ENCODE results near the gene KLHL26.
A peak's percentile ranks its signal among the peaks of the same experiment; 100 is the strongest.

The KLHL26 gene

DNA sequence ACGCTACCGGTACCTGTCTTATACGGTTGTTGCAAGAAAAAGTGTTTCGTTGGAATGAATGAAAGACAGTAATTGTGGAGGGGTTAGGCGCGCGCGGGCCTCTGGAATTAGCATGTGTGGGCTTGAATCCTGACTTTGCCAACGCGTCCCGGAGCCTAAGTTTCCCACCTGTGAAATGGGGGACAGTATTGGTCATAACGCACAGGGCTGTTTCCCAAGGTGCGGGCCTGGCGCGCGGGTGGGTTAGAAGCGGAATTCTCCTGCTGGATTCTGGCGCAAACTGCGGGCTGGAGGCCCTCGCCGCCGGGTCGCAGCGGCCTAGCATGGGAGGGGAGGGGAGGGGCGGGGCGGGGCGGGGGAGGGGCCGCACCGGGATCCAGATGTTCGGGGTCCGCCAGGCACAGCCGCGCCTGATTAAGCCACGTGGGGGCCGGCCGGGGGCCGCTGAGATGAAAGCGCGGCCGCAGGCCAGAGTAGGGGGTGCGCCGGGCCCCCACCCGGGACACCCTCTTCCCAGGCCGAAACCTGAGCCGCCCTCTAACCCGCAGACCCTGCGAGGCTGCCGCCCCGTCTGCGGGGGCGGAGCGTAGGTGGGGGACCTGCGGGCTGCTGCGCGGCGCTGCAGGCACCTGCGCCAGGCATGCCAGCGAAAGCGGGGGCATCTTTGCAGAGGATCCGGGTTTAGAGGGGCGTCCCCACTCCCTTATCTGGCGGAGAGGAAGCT, 25.3 kb upstream of the KLHL26 start:
- Histone ChIP-seq H3K27me3 (peaks cover 10 to 95% of the 10 kb centered on the region in 2 donors), H3K36me3 (no peaks in the 10 kb centered on the region), H3K4me3 (peak overlapping the region in 1 of 2 donors; percentile 54), H3K4me1 (peaks cover 0 to 45% (median 36%) of the 10 kb centered on the region in 4 donors), H3K27ac (no peak overlapping the region), H3K9me3 (no peaks in the 10 kb centered on the region)
- no peak for TF ChIP-seq CTCF (IDR thresholded peaks at IDR 0.05)
- DNase-seq = no peak
- intact Hi-C loops (cut with DNase I; ENCODE audit: low total_unique reads) = no loop called here

- Histone ChIP-seq H3K27ac (no peak overlapping the region), H3K9me3 (no peaks in the 10 kb centered on the region), H3K27me3 (peaks cover 10 to 98% of the 10 kb centered on the region in 2 donors), H3K4me1 (peaks cover 0 to 41% (median 31%) of the 10 kb centered on the region in 4 donors), H3K4me3 (peak overlapping the region; percentile 38 to 54), H3K36me3 (no peaks in the 10 kb centered on the region)
- intact Hi-C loops (cut with DNase I; ENCODE audit: low total_unique reads) = no loop called here
- DNase-seq = no peak
- TF ChIP-seq CTCF (IDR thresholded peaks at IDR 0.05) = no peak
These were observed 24.6 kb upstream of the KLHL26 start for GRCh38 chr19:18612051-18612771.

DNA sequence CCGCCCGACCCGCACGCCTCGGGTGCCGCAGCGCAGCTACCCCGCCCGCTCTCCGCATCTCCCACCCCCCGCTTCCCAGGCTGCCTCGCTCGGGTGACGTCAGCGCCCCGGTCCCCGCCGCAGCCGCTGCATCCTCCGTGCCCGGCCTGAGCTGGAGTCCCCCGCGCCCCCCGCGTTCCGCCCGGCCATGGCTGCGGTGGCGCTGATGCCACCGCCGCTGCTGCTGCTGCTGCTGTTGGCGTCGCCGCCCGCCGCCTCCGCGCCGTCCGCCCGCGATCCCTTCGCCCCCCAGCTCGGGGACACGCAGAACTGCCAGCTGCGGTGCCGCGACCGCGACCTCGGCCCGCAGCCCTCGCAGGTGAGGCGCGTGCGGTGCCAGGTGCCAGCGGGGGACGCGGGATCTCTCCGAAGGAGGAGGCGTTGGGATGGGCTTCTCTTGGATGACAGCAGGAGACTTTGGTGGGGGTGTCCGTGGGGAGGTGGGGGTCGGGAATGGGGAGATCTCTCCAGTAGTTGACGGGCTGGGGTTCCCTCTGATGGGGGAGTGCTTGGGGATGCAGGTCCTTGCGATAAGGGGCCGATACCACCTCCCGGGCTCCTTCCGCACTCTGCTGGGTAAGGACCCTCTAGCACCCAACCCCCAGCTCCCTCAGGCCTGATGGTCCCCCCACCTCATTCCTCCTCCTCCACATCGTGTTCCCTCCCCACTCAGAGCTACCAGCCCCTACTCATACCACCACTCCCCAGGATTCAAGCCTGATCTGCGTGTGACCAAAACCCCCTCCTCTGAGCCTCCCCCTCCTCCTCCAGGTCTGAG, 23.8 kb upstream of the KLHL26 start, which contains the start of gene TMEM59L:
Gene TMEM59L, plus strand, starts transcription at position 99 of the 817 bp plus-strand sequence. Its CDS starts 89 bp downstream, at position 188.
- Histone ChIP-seq H3K9me3 (no peaks in the 10 kb centered on the region), H3K4me1 (peaks cover 0 to 33% (median 24%) of the 10 kb centered on the region in 4 donors), H3K36me3 (no peaks in the 10 kb centered on the region), H3K27me3 (peaks cover 10 to 98% of the 10 kb centered on the region in 2 donors), H3K27ac (no peak within 1 kb of the TSS), H3K4me3 (peak within 1 kb of the TSS; percentile 38 to 54)
- TF ChIP-seq CTCF (IDR thresholded peaks at IDR 0.05) = no peak
- intact Hi-C loops (cut with DNase I; ENCODE audit: low total_unique reads) = no loop called here
- no peak for DNase-seq

DNA sequence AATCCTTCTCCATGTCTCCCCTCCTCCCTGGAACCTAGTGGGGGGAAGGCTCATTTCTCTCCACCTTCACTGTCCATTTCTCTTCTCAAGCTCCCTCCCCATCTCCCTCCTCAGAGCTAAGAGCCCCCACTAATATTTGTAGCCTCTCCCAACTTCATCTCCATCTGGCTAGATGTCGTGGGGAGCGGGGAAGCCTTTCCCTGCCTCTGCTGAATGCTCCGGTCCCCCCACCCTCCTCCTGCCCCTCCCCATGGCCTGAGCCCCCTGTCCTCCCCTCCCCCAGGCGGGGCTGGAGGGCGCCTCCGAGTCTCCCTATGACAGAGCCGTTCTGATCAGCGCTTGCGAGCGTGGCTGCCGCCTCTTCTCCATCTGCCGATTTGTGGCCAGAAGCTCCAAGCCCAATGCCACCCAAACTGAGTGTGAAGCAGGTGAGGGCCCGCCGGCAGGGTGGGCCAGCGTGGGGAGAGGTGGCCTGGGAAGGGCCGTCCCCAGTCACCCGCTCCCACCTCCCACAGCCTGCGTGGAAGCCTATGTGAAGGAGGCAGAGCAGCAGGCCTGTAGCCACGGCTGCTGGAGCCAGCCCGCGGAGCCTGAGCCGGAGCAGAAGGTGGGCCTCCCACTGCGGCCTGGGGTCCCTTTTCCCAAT, 23.1 kb upstream of the KLHL26 start:
- Histone ChIP-seq H3K4me1 (peaks cover 0 to 32% (median 24%) of the 10 kb centered on the region in 4 donors), H3K4me3 (no peak overlapping the region), H3K27ac (no peak overlapping the region), H3K36me3 (no peaks in the 10 kb centered on the region), H3K9me3 (no peaks in the 10 kb centered on the region), H3K27me3 (peaks cover 10 to 95% of the 10 kb centered on the region in 2 donors)
- no peak for DNase-seq
- TF ChIP-seq CTCF (IDR thresholded peaks at IDR 0.05) = no peak
- intact Hi-C loops (cut with DNase I; ENCODE audit: low total_unique reads) = no loop called here

- no peak overlapping the region for H3K4me3 ChIP-seq
- peaks cover 6 to 82% of the 10 kb centered on the region in 2 donors for H3K27me3 ChIP-seq
- no peak for DNase-seq
- no peaks in the 10 kb centered on the region for H3K36me3 ChIP-seq
- intact Hi-C loops (cut with DNase I; ENCODE audit: low total_unique reads) = no loop called here
- peaks cover 0 to 26% (median 21%) of the 10 kb centered on the region in 4 donors for H3K4me1 ChIP-seq
- H3K27ac ChIP-seq = no peak overlapping the region
- H3K9me3 ChIP-seq = no peaks in the 10 kb centered on the region
- TF ChIP-seq CTCF (IDR thresholded peaks at IDR 0.05) = no peak
These were observed 20.8 kb upstream of the KLHL26 start for GRCh38 chr19:18616023-18616422.
